ENCODE measurements around the gene PLCD1.
A peak's percentile ranks its signal among the peaks of the same experiment; 100 is the strongest.

GRCh38 chr3:37993820-37994638 lies 35.4 kb downstream of the PLCD1 start:
- peak; percentile 13 for TF ChIP-seq CTCF (IDR thresholded peaks at IDR 0.05)
- no peak for TF ChIP-seq EZH2 (IDR thresholded peaks at IDR 0.05)

All from neural progenitor cell (in vitro differentiated cells).